Nephron (organoid): ENCODE results near the gene ALK.

Experiments
- H3K27ac Mint-ChIP-seq, 3 experiments: 2 replicates each; pipeline ENCODE4 v1.8.0; 2020; ENCODE audit warnings: mixed read lengths in 3 of 3, mild to moderate bottlenecking in 2 of 3, moderate library complexity in 1 of 3
- H3K27me3 Mint-ChIP-seq: 2 replicates; pipeline ENCODE4 v1.8.0; 2021; ENCODE audit warnings: low read depth, mild to moderate bottlenecking, moderate library complexity, mixed read lengths
- H3K36me3 Mint-ChIP-seq: 2 replicates; pipeline ENCODE4 v1.8.0; 2020; ENCODE audit warnings: low read depth, mixed read lengths
- H3K4me1 Mint-ChIP-seq: 2 replicates; pipeline ENCODE4 v1.8.0; 2020; ENCODE audit warnings: mixed read lengths
- H3K4me3 Mint-ChIP-seq, 3 experiments: 2 replicates each; pipeline ENCODE4 v1.8.0; 2020; ENCODE audit warnings: mild to moderate bottlenecking in 3 of 3, mixed read lengths in 3 of 3, moderate library complexity in 2 of 3
- H3K9me3 Mint-ChIP-seq: 2 replicates; pipeline ENCODE4 v1.8.0; 2020; ENCODE audit warnings: mixed read lengths
- CTCF ChIP-seq, 3 experiments: fragments of 200-600 bp; sonication (generic); IDR thresholded peaks; one replicate each; pipeline ENCODE4 v1.5.0; 2021; ENCODE audit warnings: antibody characterized with exemption in 3 of 3; ENCODE audit not compliant: unreplicated experiment in 3 of 3

Gene ALK

GRCh38 chr2:29449499-29449898 is 471.9 kb downstream of the ALK start:
- Mint-ChIP-seq H3K9me3 (no peaks in the 10 kb centered on the region), H3K27ac (no peak overlapping the region), H3K27me3 (peaks cover 15% of the 10 kb centered on the region), H3K4me1 (peaks cover 13% of the 10 kb centered on the region), H3K4me3 (no peak overlapping the region), H3K36me3 (no peaks in the 10 kb centered on the region)
- no peak for TF ChIP-seq CTCF (IDR thresholded peaks at IDR 0.05; ENCODE audit: unreplicated experiment in 3 of 3)

GRCh38 chr2:29448096-29448688 is 473.2 kb downstream of the ALK start:
- H3K27ac Mint-ChIP-seq, result no peak overlapping the region
- H3K4me3 Mint-ChIP-seq, result no peak overlapping the region
- peaks cover 20% of the 10 kb centered on the region for H3K27me3 Mint-ChIP-seq
- no peaks in the 10 kb centered on the region for H3K9me3 Mint-ChIP-seq
- H3K36me3 Mint-ChIP-seq, result no peaks in the 10 kb centered on the region
- TF ChIP-seq CTCF (IDR thresholded peaks at IDR 0.05; ENCODE audit: unreplicated experiment in 3 of 3), result no peak
- peaks cover 16% of the 10 kb centered on the region for H3K4me1 Mint-ChIP-seq

- no peaks in the 10 kb centered on the region for H3K36me3 Mint-ChIP-seq
- peaks cover 25% of the 10 kb centered on the region for H3K27me3 Mint-ChIP-seq
- no peaks in the 10 kb centered on the region for H3K9me3 Mint-ChIP-seq
- TF ChIP-seq CTCF (IDR thresholded peaks at IDR 0.05; ENCODE audit: unreplicated experiment in 3 of 3), result no peak
- no peak overlapping the region for H3K27ac Mint-ChIP-seq
- peaks cover 19% of the 10 kb centered on the region for H3K4me1 Mint-ChIP-seq
- H3K4me3 Mint-ChIP-seq, result no peak overlapping the region
Measured at GRCh38 chr2:29447513-29447912, 473.9 kb downstream of the ALK start.

- H3K36me3 Mint-ChIP-seq, result no peaks in the 10 kb centered on the region
- peaks cover 25% of the 10 kb centered on the region for H3K27me3 Mint-ChIP-seq
- H3K9me3 Mint-ChIP-seq, result no peaks in the 10 kb centered on the region
- H3K4me3 Mint-ChIP-seq, result no peak overlapping the region
- H3K27ac Mint-ChIP-seq, result no peak overlapping the region
- peaks cover 19% of the 10 kb centered on the region for H3K4me1 Mint-ChIP-seq
- no peak for TF ChIP-seq CTCF (IDR thresholded peaks at IDR 0.05; ENCODE audit: unreplicated experiment in 3 of 3)
Measured at GRCh38 chr2:29446847-29447246, 474.5 kb downstream of the ALK start.

GRCh38 chr2:29444150-29444549 is 477.2 kb downstream of the ALK start:
- Mint-ChIP-seq H3K27me3 (peaks cover 29% of the 10 kb centered on the region), H3K9me3 (no peaks in the 10 kb centered on the region), H3K4me3 (no peak overlapping the region), H3K36me3 (no peaks in the 10 kb centered on the region), H3K27ac (no peak overlapping the region), H3K4me1 (peaks cover 19% of the 10 kb centered on the region)
- TF ChIP-seq CTCF (IDR thresholded peaks at IDR 0.05; ENCODE audit: unreplicated experiment in 3 of 3), result no peak

- H3K27me3 Mint-ChIP-seq, result peaks cover 25% of the 10 kb centered on the region
- no peaks in the 10 kb centered on the region for H3K36me3 Mint-ChIP-seq
- no peaks in the 10 kb centered on the region for H3K9me3 Mint-ChIP-seq
- no peak overlapping the region for H3K4me3 Mint-ChIP-seq
- H3K4me1 Mint-ChIP-seq, result peaks cover 19% of the 10 kb centered on the region
- TF ChIP-seq CTCF (IDR thresholded peaks at IDR 0.05; ENCODE audit: unreplicated experiment in 3 of 3), result no peak
- no peak overlapping the region for H3K27ac Mint-ChIP-seq
Measured at GRCh38 chr2:29443627-29444026, 477.8 kb downstream of the ALK start.
